HEK293T (cell line): Measurements from ENCODE around the gene CIDEA.

Experiments
- CTCF ChIA-PET: fragments of 350-600 bp; formaldehyde crosslinking; extraction: SDS; loops from one replicate; lab custom pipeline; 2021; ENCODE audit warnings: antibody characterized with exemption, inconsistent platforms; lab: Yijun Ruan, JAX
- POLR2A ChIA-PET: fragments of 350-600 bp; formaldehyde crosslinking; extraction: SDS; loops from one replicate; lab custom pipeline; 2020; ENCODE audit warnings: antibody characterized with exemption, inconsistent platforms; lab: Yijun Ruan, JAX
- DNase-seq: peaks from one replicate; pipeline ENCODE4 v3.0.0; 2012; ENCODE audit warnings: mixed read lengths; ENCODE audit errors: extremely low spot score
- ARNT ChIP-seq: fragments of 450-650 bp; IDR thresholded peaks from 2 replicates; pipeline ENCODE4 v1.6.1; 2017; ENCODE audit warnings: mild to moderate bottlenecking
- BHLHE40 ChIP-seq: fragments of 450-650 bp; IDR thresholded peaks from 2 replicates; pipeline ENCODE4 v1.6.1; 2016; ENCODE audit warnings: mild to moderate bottlenecking, moderate library complexity, borderline replicate concordance
- CTBP1 ChIP-seq: fragments of 450-650 bp; IDR thresholded peaks from 2 replicates; pipeline ENCODE4 v1.6.1; 2016; ENCODE audit warnings: borderline replicate concordance
- ELF4 ChIP-seq: fragments of 450-650 bp; IDR thresholded peaks from 2 replicates; pipeline ENCODE4 v1.6.1; 2017; ENCODE audit warnings: antibody characterized with exemption
- FOXA1 ChIP-seq: fragments of 450-650 bp; IDR thresholded peaks from 2 replicates; pipeline ENCODE4 v1.6.1; 2016; ENCODE audit warnings: mild to moderate bottlenecking
- FOXK2 ChIP-seq: fragments of 450-650 bp; IDR thresholded peaks from 2 replicates; pipeline ENCODE4 v1.6.1; 2016; ENCODE audit warnings: mild to moderate bottlenecking
- FOXM1 ChIP-seq: fragments of 450-650 bp; IDR thresholded peaks from 2 replicates; pipeline ENCODE4 v1.6.1; 2017; ENCODE audit warnings: mild to moderate bottlenecking, borderline replicate concordance
- HDGF ChIP-seq: fragments of 450-650 bp; IDR thresholded peaks from 2 replicates; pipeline ENCODE4 v1.6.1; 2017; ENCODE audit warnings: antibody characterized with exemption, borderline replicate concordance
- L3MBTL2 ChIP-seq: fragments of 450-650 bp; conservative IDR thresholded peaks from 2 replicates; pipeline ENCODE4 v1.6.1; 2016; ENCODE audit warnings: mild to moderate bottlenecking
- LEF1 ChIP-seq: fragments of 450-650 bp; IDR thresholded peaks from 2 replicates; pipeline ENCODE4 v1.6.1; 2017; ENCODE audit warnings: mild to moderate bottlenecking, borderline replicate concordance
- NFRKB ChIP-seq: fragments of 450-650 bp; IDR thresholded peaks from 2 replicates; pipeline ENCODE4 v1.6.1; 2016; ENCODE audit warnings: mild to moderate bottlenecking, moderate library complexity
- PKNOX1 ChIP-seq: fragments of 450-650 bp; IDR thresholded peaks from 2 replicates; pipeline ENCODE4 v1.6.1; 2016
- SP1 ChIP-seq: fragments of 450-650 bp; IDR thresholded peaks from 2 replicates; pipeline ENCODE4 v1.6.1; 2017
- SUZ12 ChIP-seq: fragments of 450-650 bp; IDR thresholded peaks from 2 replicates; pipeline ENCODE4 v1.6.1; 2016; ENCODE audit warnings: mild to moderate bottlenecking
- TARDBP ChIP-seq: fragments of 450-650 bp; IDR thresholded peaks from 2 replicates; pipeline ENCODE4 v1.6.1; 2016
- ZNF384 ChIP-seq: fragments of 450-650 bp; IDR thresholded peaks from 2 replicates; pipeline ENCODE4 v1.6.1; 2016

CIDEA gene

DNA sequence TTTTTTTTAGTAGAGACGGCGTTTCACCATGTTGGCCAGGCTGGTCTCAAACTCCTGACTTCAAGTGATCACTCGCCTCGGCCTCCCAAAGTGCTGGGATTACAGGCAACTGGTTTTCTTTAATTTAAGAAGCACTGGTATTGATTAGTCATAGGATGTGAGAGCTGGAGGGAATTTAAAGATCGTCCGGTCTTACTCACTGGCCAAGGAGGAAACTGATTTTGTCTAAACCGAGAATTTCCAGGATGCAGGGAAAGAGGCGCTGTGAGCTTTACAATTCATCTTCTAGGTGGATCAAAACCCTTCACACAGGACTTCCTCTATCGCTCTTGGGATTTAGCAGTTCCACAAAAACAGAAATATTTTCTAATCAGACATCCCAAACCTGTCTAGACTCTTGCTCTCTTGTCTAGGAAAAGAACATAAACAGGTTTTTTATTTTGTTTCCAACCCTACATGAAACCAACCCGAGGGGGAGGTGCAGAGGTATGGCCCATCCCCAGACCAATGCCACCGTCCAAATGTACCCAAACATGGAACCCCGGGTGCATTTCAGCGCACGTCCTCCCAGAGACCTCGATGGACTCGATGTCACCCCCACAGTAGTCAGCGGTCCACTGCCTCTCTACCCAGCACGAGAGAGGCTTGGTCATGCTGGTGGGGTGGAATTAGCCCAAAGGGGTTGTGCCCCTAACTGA is 41.4 kb downstream of the CIDEA start:
- POLR2A ChIA-PET = no interaction called here
- DNase-seq = no peak
- TF ChIP-seq SUZ12 (no peak), FOXM1 (no peak), PKNOX1 (no peak), HDGF (no peak), FOXA1 (no peak), ELF4 (no peak), CTBP1 (no peak)
- CTCF ChIA-PET = interaction anchor here (0.6 kb wide), 1 partner anchor 329 kb away, joined by 3 read pairs; no protein-coding TSS in a partner anchor

GRCh38 chr18:12296087-12296403 is 41.9 kb downstream of the CIDEA start:
- no peak for DNase-seq
- TF ChIP-seq FOXM1 (no peak), TARDBP (no peak), PKNOX1 (no peak), BHLHE40 (no peak), FOXK2 (no peak), ARNT (no peak), SP1 (no peak), ELF4 (no peak), CTBP1 (no peak), L3MBTL2 (no peak), FOXA1 (no peak), ZNF384 (no peak), NFRKB (no peak), HDGF (no peak), LEF1 (no peak), SUZ12 (no peak)
- ChIA-PET CTCF (interaction anchor here (0.6 kb wide), 1 partner anchor 329 kb away, joined by 3 read pairs; no protein-coding TSS in a partner anchor), POLR2A (no interaction called here)

- POLR2A ChIA-PET = no interaction called here
- TF ChIP-seq PKNOX1 (no peak), NFRKB (no peak), ARNT (no peak), TARDBP (no peak), SP1 (no peak), FOXK2 (no peak)
- CTCF ChIA-PET = no interaction called here
- no peak for DNase-seq
Observed at GRCh38 chr18:12296457-12296856, 42.3 kb downstream of the CIDEA start.

- TF ChIP-seq FOXK2 (no peak), HDGF (no peak), L3MBTL2 (no peak), ARNT (no peak), NFRKB (no peak), BHLHE40 (no peak), SP1 (no peak), FOXM1 (no peak), ZNF384 (no peak), CTBP1 (no peak), LEF1 (no peak), TARDBP (no peak), FOXA1 (no peak)
- DNase-seq = no peak
- CTCF ChIA-PET = no interaction called here
- POLR2A ChIA-PET = no interaction called here
Observed at GRCh38 chr18:12299862-12300261, 45.7 kb downstream of the CIDEA start.

DNA sequence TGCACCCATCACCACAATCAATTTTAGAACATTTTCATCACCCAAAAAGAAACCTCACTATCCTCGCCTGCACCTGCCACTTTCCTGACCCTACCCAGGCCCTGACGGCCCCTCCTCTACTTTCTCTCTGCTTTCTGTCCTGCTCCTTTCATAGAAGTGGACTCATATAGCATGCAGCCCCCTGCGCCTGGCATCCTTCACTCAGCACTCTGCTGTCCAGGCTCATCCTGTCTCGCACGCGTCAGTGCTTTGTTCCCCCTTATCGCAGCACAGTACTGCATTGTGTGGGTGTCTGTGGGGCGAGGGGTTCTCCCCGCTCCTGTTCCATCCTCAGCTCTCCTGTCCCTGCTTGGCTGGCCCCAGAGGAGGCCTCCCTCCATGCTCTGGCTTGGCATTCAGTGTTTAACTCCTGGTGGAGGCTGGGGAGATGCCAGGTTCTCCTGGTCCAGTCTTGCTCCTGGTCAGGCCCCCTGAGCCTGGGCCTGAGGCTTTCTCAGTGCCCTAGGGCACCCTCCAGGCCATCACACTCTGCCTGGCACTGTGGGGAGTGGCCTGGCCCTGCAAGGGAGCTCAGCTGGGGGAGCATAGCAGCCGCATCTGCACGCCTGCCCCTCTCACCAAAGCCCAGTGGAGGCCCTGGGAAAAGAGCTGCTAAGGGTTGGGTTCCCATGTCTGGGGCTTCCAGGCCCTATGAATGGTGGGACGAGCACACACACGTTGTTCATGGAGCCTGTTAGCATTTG is 47.3 kb downstream of the CIDEA start:
- TF ChIP-seq FOXK2 (no peak), SP1 (no peak), PKNOX1 (no peak), FOXA1 (no peak)
- POLR2A ChIA-PET = no interaction called here
- CTCF ChIA-PET = no interaction called here
- no peak for DNase-seq
